ENCODE results near the gene NAXE. TPM values are rescaled to one million over a fixed set of nuclear protein-coding genes. Genes with fewer than 3 reads are reported as not detected.
A peak's percentile ranks its signal among the peaks of the same experiment; 100 is the strongest.

The NAXE gene
- total and polyA plus RNA-seq, 2 of the 13 experiments (the other 11 are each of a cell fraction or from before 2014, with no cell fraction given) = 39.4 to 59.4 TPM

DNA sequence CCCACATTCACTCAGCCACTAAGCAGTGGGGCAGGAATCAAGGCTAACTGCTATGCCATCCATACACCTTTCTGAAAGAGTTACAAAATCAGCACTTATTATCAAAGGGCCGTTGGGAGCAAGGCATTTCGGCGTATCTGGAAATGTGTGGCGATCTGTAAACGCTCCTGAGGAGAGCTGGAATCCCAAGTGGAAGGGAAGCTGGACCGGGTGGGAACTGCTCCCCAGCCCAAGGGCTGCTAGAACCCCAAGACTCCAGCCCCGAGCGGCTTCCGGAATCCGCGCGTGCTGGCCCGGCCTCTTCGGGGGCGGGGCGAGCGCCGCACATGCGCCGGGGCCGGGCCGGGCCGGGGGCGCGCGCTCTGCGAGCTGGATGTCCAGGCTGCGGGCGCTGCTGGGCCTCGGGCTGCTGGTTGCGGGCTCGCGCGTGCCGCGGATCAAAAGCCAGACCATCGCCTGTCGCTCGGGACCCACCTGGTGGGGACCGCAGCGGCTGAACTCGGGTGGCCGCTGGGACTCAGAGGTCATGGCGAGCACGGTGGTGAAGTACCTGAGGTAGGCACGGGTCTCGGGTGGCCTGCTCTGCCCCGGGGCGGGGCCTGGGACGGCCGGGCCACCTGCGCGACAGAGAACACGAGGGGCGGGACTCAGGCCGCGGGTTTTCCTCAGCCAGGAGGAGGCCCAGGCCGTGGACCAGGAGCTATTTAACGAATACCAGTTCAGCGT lies at the start of gene NAXE (continued):
- TF ChIP-seq, protein P1, sequence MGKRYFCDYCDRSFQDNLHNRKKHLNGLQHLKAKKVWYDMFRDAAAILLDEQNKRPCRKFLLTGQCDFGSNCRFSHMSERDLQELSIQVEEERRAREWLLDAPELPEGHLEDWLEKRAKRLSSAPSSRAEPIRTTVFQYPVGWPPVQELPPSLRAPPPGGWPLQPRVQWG (CRISPR knock-in tag; IDR thresholded peaks at IDR 0.05; ENCODE audit: borderline replicate concordance, low read depth) = no peak
- TF ChIP-seq, protein P2, sequence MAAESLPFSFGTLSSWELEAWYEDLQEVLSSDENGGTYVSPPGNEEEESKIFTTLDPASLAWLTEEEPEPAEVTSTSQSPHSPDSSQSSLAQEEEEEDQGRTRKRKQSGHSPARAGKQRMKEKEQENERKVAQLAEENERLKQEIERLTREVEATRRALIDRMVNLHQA (CRISPR knock-in tag; IDR thresholded peaks at IDR 0.05) = no peak
- TF ChIP-seq KLF12 (CRISPR knock-in tag; IDR thresholded peaks at IDR 0.05; ENCODE audit: borderline replicate concordance) (peak; percentile 38; the same call in 1 of the 2 replicates), GPN1 (CRISPR knock-in tag; IDR thresholded peaks at IDR 0.05; ENCODE audit: borderline replicate concordance) (no peak), TP53 (CRISPR knock-in tag; conservative IDR thresholded peaks at IDR 0.05) (no peak), MTA3 (CRISPR knock-in tag; IDR thresholded peaks at IDR 0.05) (no peak), JUND (CRISPR knock-in tag; IDR thresholded peaks at IDR 0.05) (peak; percentile 41; the same call in 1 of the 2 replicates), ELF3 (CRISPR knock-in tag; IDR thresholded peaks at IDR 0.05) (0 out of 2 replicates have a peak, but pooled peaks have one; percentile 23), ZNF354B (CRISPR knock-in tag; IDR thresholded peaks at IDR 0.05) (no peak), TARDBP (CRISPR knock-in tag; IDR thresholded peaks at IDR 0.05) (peak; percentile 15; the same call in 1 of the 2 replicates), ZNF839 (CRISPR knock-in tag; IDR thresholded peaks at IDR 0.05; ENCODE audit: borderline replicate concordance) (no peak; the same call in 1 of the 2 replicates), DR1 (CRISPR knock-in tag; IDR thresholded peaks at IDR 0.05) (no peak), MEIS1 (CRISPR knock-in tag; IDR thresholded peaks at IDR 0.05; ENCODE audit: borderline replicate concordance) (no peak), ZNF709 (CRISPR knock-in tag; IDR thresholded peaks at IDR 0.05) (no peak), RFX3 (CRISPR knock-in tag; IDR thresholded peaks at IDR 0.05) (no peak), ZSCAN30 (CRISPR knock-in tag; IDR thresholded peaks at IDR 0.05) (peak; percentile 89; the same call in 1 of the 2 replicates)
- TF ChIP-seq, protein P3, sequence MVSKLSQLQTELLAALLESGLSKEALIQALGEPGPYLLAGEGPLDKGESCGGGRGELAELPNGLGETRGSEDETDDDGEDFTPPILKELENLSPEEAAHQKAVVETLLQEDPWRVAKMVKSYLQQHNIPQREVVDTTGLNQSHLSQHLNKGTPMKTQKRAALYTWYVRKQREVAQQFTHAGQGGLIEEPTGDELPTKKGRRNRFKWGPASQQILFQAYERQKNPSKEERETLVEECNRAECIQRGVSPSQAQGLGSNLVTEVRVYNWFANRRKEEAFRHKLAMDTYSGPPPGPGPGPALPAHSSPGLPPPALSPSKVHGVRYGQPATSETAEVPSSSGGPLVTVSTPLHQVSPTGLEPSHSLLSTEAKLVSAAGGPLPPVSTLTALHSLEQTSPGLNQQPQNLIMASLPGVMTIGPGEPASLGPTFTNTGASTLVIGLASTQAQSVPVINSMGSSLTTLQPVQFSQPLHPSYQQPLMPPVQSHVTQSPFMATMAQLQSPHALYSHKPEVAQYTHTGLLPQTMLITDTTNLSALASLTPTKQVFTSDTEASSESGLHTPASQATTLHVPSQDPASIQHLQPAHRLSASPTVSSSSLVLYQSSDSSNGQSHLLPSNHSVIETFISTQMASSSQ (IDR thresholded peaks at IDR 0.05; ENCODE audit: low read depth) = no peak
- TF ChIP-seq, protein P3 (CRISPR knock-in tag; IDR thresholded peaks at IDR 0.05; ENCODE audit: borderline replicate concordance) = peak; percentile 52; the same call in 1 of the 2 replicates
- TF ChIP-seq, protein P4, sequence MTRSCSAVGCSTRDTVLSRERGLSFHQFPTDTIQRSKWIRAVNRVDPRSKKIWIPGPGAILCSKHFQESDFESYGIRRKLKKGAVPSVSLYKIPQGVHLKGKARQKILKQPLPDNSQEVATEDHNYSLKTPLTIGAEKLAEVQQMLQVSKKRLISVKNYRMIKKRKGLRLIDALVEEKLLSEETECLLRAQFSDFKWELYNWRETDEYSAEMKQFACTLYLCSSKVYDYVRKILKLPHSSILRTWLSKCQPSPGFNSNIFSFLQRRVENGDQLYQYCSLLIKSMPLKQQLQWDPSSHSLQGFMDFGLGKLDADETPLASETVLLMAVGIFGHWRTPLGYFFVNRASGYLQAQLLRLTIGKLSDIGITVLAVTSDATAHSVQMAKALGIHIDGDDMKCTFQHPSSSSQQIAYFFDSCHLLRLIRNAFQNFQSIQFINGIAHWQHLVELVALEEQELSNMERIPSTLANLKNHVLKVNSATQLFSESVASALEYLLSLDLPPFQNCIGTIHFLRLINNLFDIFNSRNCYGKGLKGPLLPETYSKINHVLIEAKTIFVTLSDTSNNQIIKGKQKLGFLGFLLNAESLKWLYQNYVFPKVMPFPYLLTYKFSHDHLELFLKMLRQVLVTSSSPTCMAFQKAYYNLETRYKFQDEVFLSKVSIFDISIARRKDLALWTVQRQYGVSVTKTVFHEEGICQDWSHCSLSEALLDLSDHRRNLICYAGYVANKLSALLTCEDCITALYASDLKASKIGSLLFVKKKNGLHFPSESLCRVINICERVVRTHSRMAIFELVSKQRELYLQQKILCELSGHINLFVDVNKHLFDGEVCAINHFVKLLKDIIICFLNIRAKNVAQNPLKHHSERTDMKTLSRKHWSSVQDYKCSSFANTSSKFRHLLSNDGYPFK (CRISPR knock-in tag; IDR thresholded peaks at IDR 0.05; ENCODE audit: borderline replicate concordance) = no peak
- TF ChIP-seq, protein P5, sequence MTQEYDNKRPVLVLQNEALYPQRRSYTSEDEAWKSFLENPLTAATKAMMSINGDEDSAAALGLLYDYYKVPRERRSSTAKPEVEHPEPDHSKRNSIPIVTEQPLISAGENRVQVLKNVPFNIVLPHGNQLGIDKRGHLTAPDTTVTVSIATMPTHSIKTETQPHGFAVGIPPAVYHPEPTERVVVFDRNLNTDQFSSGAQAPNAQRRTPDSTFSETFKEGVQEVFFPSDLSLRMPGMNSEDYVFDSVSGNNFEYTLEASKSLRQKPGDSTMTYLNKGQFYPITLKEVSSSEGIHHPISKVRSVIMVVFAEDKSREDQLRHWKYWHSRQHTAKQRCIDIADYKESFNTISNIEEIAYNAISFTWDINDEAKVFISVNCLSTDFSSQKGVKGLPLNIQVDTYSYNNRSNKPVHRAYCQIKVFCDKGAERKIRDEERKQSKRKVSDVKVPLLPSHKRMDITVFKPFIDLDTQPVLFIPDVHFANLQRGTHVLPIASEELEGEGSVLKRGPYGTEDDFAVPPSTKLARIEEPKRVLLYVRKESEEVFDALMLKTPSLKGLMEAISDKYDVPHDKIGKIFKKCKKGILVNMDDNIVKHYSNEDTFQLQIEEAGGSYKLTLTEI (CRISPR knock-in tag; conservative IDR thresholded peaks at IDR 0.05) = no peak

Measured in HepG2 (cell line).